ENCODE data around the gene FOS. TPM values are rescaled to one million over a fixed set of nuclear protein-coding genes. Genes with fewer than 3 reads are reported as not detected.

The FOS gene
- total and polyA plus RNA-seq, 2 of the 8 experiments (the other 6 are each of a cell fraction or from before 2014, with no cell fraction given), result 50.2 to 51.8 TPM

DNA sequence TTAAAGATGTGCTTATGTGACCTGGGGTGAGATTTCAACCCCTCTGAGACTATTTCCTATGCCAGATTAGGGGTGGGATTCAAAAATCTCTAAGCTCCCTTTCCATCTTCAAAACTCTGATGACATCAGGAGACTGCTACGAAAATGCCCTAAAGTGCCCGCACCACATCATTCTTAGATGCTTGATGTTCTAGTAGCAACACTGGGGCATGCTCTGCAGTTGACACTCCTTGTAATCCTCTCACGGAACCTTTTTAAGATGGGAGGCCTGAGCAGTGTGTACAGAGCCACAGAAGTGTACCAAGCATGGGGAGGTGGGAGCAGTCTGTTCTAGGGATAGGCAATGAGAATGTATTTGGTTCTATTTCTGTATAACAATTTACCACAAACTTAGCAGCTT, 12.2 kb downstream of the FOS start:
- FAIRE-seq, result no peak
- TF ChIP-seq USF2 (IDR thresholded peaks at IDR 0.05; ENCODE audit: low read length) (no peak), RAD21 (IDR thresholded peaks at IDR 0.05 in 1 of 2, conservative IDR thresholded peaks at IDR 0.05 in 1 of 2; ENCODE audit: low read depth in 2 of 2, low read length in 2 of 2) (no peak), KDM1A (IDR thresholded peaks at IDR 0.05; ENCODE audit: borderline replicate concordance, low read length) (no peak), CREB1 (IDR thresholded peaks at IDR 0.05) (no peak), RNF2 (IDR thresholded peaks at IDR 0.05; ENCODE audit: borderline replicate concordance, low read depth, low read length, missing control alignments, poor library complexity, severe bottlenecking) (no peak), CTCF (IDR thresholded peaks at IDR 0.05; ENCODE audit: control extremely low read depth in 1 of 3, insufficient read depth in 1 of 3, low read depth in 1 of 3, low read length in 3 of 3) (no peak), EP300 (IDR thresholded peaks at IDR 0.05; ENCODE audit: borderline replicate concordance in 1 of 2, low read depth in 2 of 2, low read length in 2 of 2) (no peak)
- TF ChIP-seq, protein P1, sequence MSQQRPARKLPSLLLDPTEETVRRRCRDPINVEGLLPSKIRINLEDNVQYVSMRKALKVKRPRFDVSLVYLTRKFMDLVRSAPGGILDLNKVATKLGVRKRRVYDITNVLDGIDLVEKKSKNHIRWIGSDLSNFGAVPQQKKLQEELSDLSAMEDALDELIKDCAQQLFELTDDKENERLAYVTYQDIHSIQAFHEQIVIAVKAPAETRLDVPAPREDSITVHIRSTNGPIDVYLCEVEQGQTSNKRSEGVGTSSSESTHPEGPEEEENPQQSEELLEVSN (IDR thresholded peaks at IDR 0.05), result no peak
- 91% methylated on average over 3 of the region's 3 CpGs; no CpG with 5 or more reads in 1 of the 2 experiments for WGBS, 2 experiments (ENCODE audit: extremely low coverage in 1 of 2, insufficient coverage in 1 of 2, insufficient read length in 1 of 2, insufficient replicate concordance in 2 of 2, low coverage in 1 of 2, low lambda C conversion rate in 2 of 2, missing lambda C conversion rate in 1 of 2)

More for the DNA sequence above, 12.2 kb downstream of the FOS start:
- H3K4me1 ChIP-seq (replicated peaks in 1 of 4; ENCODE audit: control insufficient read depth in 3 of 4, insufficient read depth in 4 of 4, low read length in 3 of 4), result peaks cover 3 to 17% (median 12%) of the 10 kb centered on the region in 4 experiments
- H3K9ac ChIP-seq (replicated peaks in 1 of 4; ENCODE audit: extremely low read depth in 1 of 4, low read depth in 3 of 4, low read length in 3 of 4), result no peak overlapping the region
- no peak overlapping the region for H2BK15ac ChIP-seq (ENCODE audit: low read length)
- H3K36me3 ChIP-seq (ENCODE audit: control insufficient read depth in 2 of 4, insufficient read depth in 4 of 4, low read length in 3 of 4), result no peaks in the 10 kb centered on the region
- H3K23me2 ChIP-seq (ENCODE audit: low read depth, low read length), result peaks cover 10% of the 10 kb centered on the region; the same call in 1 of the 2 replicates
- ChIA-PET CTCF (ENCODE audit: partially characterized antibody) (interaction anchor here (1.0 to 3.3 kb wide), 5 partner anchors 8 to 149 kb away, joined by 4 to 9 read pairs (median 4); no protein-coding TSS in a partner anchor), POLR2A (ENCODE audit: partially characterized antibody) (interaction anchor here (0.8 to 11.0 kb wide), 6 partner anchors 12 to 164 kb away, joined by 3 to 351 read pairs (median 4); partner anchors contain the start of genes FOS and NEK9)
- H3K4me2 ChIP-seq (ENCODE audit: insufficient read depth in 1 of 2, low read depth in 2 of 2, low read length in 2 of 2), result no peak overlapping the region
- no peaks in the 10 kb centered on the region for H3K27me3 ChIP-seq (replicated peaks in 1 of 4; ENCODE audit: control insufficient read depth in 3 of 4, extremely low read depth in 1 of 4, insufficient read depth in 3 of 4, low read length in 3 of 4)
- no peak overlapping the region for H3K4me3 ChIP-seq (ENCODE audit: extremely low read depth in 1 of 4, insufficient read depth in 2 of 4, low read depth in 3 of 4, low read length in 4 of 4)
- H3K79me2 ChIP-seq (ENCODE audit: control insufficient read depth in 1 of 2, insufficient read depth in 2 of 2, low read length in 2 of 2), result no peaks in the 10 kb centered on the region
- no peak overlapping the region for H2AK5ac ChIP-seq (ENCODE audit: low read depth, low read length)
- H2BK12ac ChIP-seq (ENCODE audit: low read depth, low read length), result no peak overlapping the region
- H3K79me1 ChIP-seq (ENCODE audit: low read depth, low read length), result no peaks in the 10 kb centered on the region
- H4K20me1 ChIP-seq (replicated peaks in 1 of 2; ENCODE audit: control insufficient read depth in 1 of 2, insufficient read depth in 2 of 2, low read length in 2 of 2), result no peaks in the 10 kb centered on the region
- H3K23ac ChIP-seq (ENCODE audit: insufficient read length), result no peak overlapping the region
- H2BK120ac ChIP-seq (replicated peaks; ENCODE audit: low read depth, low read length), result no peak overlapping the region
- no peak overlapping the region for H3K27ac ChIP-seq (ENCODE audit: low read depth, low read length)
- H2BK20ac ChIP-seq (ENCODE audit: low read length), result no peak overlapping the region
- H2AFZ ChIP-seq (ENCODE audit: low read length), result no peak overlapping the region
- H3K14ac ChIP-seq (ENCODE audit: insufficient read length), result no peak overlapping the region
- H3K56ac ChIP-seq (replicated peaks; ENCODE audit: insufficient read length, low read depth, low read length), result no peak overlapping the region
- H2BK5ac ChIP-seq (ENCODE audit: low read depth, low read length), result no peak overlapping the region
- no peak overlapping the region for H4K8ac ChIP-seq (ENCODE audit: extremely low read depth, insufficient read depth, low read length)
- H4K91ac ChIP-seq (replicated peaks; ENCODE audit: insufficient read length, low read length), result no peak overlapping the region
- no peak for DNase-seq (ENCODE audit: low read depth in 1 of 2, low spot score in 2 of 2)
- H3K9me3 ChIP-seq (ENCODE audit: insufficient read depth in 2 of 2, low read depth in 1 of 2, low read length in 1 of 2), result no peaks in the 10 kb centered on the region
- H3K18ac ChIP-seq (ENCODE audit: extremely low read depth, low read length), result no peak overlapping the region
- no peak overlapping the region for H4K5ac ChIP-seq (ENCODE audit: insufficient read length, low read depth, low read length)
- H3K4ac ChIP-seq (replicated peaks; ENCODE audit: insufficient read length, low read depth, low read length), result no peak overlapping the region
